SIG-M5 (cell line): ENCODE results near the gene EPB41L5.
A peak's percentile ranks its signal among the peaks of the same experiment; 100 is the strongest.
"Not testable (repeated sequence)": the region's sequence is repeated elsewhere in the genome, so short reads cannot be mapped to it uniquely, and the experiment has no call there.

Source experiments
- DNase-seq: peaks from one replicate; lab custom pipeline; 2025; lab: John Stamatoyannopoulos, UW

Gene EPB41L5

GRCh38 chr2:120141300-120142069 lies 128.6 kb downstream of the EPB41L5 start:
- DNase-seq, result no peak

DNA sequence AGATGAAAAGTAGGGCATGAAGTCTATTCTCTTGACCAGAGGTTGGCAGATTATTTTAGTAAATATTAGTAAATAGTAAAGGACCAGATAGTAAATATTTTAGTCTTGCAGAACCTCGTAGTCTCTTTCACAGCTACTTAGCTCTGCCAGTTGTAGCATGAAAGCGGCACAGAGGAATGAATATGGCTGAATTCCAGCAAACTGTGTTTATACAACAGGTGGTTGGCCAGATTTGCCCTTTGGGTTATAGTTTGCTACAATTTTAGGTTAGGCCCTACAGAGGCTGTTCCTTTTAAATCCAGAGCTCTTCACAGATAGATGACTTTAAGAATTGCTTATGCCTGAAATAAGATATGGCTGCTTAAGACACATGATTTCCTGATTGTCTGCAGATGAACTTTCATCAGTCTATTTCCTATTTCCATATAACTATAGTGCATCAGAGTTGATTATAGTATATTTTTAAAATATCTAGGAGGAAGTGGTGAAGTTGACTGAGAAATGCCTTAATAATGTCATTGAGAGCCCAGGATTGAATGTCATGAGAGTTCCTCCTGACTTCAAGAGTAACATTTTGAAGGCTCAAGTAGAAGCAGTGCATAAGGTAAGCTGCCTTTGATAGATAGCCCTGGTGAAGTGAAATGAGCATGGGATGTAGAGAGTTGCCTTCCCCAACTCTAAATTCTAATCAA lies 129.8 kb downstream of the EPB41L5 start:
- no peak for DNase-seq

DNA sequence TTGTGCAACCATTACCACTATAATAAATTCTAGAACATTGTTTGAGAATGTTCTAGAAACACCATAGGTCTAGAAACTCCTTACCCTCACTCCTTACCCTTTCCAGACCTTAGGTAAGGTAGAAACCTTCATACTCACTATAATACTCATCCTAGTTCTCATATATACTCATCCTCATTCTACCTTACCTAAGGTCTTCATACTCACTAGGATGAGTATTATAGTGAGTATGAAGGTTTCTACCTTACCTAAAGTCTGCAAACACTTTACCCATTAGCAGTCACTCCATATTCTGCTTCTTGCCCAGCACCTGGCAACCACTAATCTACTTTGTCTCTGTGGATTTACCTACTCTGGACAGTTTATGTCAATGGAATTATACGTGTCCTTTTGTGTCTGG lies 135.4 kb downstream of the EPB41L5 start:
- no peak for DNase-seq

- DNase-seq, result no peak
These were observed 135.8 kb downstream of the EPB41L5 start for GRCh38 chr2:120148669-120149068.

DNA sequence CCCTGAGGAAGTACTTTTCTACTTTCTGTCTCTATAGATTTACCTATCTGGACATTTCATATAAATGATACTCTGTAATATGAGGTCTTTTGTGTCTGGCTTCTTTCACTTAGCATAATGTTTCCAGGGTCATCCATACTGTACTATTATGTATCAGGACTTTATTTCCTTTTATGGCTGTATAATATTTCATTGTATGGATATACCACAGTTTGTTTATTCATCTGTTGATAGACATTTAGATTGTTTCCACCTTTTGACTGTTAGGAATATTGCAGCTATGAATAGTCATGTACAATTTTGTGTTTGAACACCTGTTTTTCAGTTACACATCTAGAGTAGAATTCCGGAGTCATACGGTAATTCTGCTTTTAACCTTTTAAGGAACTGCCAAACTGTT lies 136.5 kb downstream of the EPB41L5 start:
- DNase-seq, result no peak

GRCh38 chr2:120150040-120150482 lies 137.2 kb downstream of the EPB41L5 start:
- DNase-seq, result no peak

- DNase-seq, result no peak
These were observed 142.4 kb downstream of the EPB41L5 start for GRCh38 chr2:120155308-120155707.

GRCh38 chr2:120158658-120159057 lies 145.8 kb downstream of the EPB41L5 start:
- not testable (repeated sequence) for DNase-seq

DNA sequence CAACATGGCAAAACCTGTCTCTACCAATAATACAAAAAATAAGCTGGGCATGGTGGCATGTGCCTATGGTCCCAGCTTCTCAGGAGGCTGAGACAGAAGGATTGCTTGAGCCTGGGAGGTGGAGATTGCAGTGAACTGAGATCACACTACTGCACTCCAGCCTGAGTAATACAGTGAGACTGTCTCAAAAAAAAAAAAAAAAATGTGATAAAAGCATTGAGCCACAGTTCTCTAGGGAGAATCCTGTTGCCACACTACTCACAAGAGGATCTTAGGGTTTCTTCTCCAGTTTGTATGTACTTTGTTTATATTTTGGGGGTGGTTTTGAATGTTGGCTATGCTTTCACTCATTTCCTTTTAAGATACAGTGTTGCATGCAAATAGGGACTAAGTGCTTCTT lies 148.3 kb downstream of the EPB41L5 start:
- DNase-seq, result no peak

DNA sequence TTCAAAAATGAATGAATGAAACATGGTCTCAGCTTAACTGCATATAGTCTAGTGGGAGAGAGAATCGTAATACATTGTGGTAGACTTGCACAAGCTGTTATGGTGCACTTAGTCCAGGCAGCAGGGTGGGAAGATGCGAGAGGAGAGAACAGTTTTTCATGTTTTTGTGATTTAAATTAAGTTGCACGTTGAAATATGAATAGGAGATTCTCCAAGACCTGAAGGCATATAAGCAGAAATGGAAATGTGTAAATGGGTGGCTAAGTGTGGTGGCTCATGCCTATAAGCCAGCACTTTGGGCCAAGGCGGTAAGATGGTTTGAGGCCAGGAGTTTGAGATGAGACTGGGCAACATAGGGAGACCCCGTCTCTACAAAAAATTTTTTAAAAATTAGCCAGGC lies 149.8 kb downstream of the EPB41L5 start:
- DNase-seq, result no peak

GRCh38 chr2:120167272-120167671 lies 154.4 kb downstream of the EPB41L5 start:
- DNase-seq, result no peak

- DNase-seq, result no peak
These were observed 156.1 kb downstream of the EPB41L5 start for GRCh38 chr2:120169020-120169419.

DNA sequence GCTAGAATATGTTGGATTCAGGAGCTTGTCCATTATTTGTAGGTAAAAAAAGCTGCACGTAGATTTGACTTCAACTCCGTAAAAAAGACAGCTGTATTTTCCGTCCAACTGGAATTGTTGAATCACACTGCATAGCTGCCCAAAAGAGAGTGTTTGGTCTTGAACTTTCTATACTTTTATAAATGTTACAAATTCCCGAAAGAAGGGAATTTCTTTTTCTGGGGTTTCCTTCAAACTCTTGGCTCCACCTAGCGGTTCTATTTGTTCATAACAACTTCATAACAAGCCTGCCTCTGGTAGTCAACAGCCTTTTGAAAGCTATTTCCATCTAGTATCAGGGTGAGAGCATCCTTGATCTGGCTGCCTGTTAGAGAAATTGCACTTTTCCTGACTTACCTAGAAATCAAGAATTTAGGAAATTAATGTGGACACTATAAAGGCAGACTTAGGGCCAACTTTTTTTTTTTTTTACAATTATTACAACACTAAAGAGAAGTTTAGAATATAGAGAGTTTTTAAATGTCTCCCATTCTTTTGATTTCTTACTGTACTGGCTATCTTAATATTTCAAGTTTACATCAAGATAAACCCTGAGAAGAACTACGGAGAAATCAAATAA lies 162.2 kb downstream of the EPB41L5 start:
- no peak for DNase-seq

- no peak for DNase-seq
These were observed 163.6 kb downstream of the EPB41L5 start for GRCh38 chr2:120176526-120176925.

DNA sequence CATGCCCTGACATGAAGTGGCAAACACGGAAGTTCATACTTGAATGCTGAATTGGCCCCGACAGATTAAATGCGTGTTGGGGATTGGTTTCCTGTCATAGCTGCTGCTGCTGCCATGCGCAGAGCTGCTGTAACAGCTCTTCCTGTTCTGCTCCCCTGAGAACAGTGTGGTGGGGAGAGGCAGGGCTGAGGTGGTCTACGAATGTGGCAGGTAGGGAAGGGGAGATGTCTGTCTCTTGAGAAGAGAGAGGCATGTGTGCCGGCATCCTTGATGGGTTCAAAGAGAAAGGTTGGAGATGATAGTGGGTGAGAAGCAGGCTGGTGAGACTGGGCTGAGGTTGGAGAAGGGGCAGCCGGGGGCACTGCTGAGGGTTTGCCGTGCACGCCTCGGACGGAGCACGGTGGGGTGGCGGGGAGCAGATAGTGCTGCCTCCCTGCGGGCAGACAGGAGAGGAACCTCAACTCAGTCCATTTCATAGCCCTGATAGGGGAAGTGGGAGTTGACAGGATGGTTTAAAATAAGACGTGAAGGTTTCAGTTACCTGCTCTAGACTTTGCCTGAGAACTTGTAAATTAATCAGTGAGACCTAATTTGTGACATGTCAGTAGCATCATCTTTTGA lies 164.2 kb downstream of the EPB41L5 start:
- DNase-seq, result peak; percentile 36

DNA sequence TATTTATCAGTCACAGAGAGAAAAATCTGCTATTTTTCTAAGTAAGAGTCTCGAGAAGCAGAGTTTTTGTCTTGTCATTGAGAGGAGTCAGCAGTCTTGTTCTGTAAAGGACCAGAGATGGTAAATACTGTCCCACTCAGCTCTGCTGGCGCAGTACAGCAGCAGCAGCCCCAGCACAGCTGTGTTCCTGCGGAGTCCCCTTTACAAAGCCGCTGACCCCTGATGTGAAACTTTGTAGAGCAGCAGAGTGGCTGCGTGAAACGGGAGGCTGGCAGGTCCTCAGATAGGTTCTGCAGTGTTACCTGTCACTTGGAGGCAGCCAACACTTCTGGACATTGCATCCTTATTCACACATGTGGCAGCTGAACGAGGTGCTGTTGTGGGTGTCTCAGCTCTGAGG lies 165.1 kb downstream of the EPB41L5 start:
- no peak for DNase-seq

DNA sequence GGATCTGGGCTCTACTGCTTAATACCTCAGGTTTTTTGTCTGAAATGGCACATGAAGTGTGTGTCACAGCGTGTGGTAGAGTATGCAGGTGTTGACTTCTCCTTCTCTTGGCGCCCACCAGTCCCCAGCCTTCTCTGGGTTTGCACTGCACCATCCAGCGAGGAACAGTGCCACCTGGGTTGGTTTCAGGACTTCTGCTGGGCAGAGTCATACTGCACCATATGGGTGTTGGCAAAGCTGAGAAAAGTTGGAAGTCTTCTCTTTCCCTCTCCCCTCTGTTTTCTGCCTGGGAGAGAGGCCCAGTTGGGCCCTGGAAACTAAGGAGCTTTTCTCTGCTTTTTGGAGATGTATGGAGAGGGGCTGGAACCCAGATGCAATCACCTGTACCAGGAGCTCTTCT lies 166.5 kb downstream of the EPB41L5 start:
- DNase-seq, result no peak

DNA sequence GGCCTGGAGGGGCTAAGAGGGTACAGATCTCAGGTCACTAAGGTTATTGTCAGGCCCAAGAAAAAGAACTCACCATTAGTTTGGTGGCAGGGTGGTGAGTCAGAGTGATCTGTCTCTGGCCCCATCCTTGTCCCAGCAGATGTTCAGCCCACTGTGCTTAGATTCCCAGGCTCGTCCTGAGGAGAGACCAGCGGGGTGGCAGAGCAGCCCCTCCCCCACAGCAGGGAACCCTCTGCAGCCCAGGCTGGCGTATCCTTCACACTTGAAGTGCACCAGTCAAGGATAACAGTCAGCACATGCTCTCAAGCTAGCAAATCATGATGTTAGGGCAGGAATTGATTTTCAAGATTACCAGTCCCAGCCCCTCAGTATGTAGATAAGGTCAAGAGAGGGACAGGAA lies 167.2 kb downstream of the EPB41L5 start:
- no peak for DNase-seq

- DNase-seq, result no peak
These were observed 169.2 kb downstream of the EPB41L5 start for GRCh38 chr2:120182019-120182560.

DNA sequence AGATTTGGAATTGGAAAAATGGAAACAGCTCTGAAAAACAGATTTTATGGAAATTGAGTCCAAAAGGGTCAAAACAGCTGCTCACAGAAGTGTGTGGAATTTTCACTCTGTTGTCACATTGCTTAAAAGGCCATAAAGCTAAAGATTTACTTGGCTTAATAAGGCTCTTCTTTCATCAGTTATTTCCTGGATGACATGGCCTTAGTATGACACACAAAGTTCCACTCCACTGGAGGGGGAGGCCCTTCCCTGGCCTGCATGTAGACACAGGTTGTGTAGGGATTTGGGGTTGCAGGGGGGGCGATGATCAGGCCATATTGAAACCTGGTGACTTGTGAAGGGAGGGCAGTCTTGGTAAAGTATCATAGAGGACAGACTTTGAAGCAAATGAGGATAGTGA lies 176.3 kb downstream of the EPB41L5 start:
- DNase-seq, result no peak

DNA sequence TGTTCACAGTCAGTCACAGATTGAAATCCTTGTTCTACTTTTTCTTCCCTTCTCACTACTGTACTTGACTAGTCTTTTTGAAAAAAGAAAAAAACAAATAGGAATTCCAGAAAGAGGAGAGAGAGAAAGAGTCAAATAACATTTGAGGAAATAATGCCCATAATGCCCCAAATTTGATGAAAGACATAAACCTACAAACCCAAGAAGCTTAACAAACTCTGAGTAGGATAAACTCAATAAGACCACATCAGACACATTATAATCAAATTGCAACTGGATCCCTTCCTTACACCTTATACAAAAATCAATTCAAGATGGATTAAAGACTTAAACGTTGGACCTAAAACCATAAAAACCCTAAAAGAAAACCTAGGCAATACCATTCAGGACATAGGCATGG lies 179.4 kb downstream of the EPB41L5 start:
- no peak for DNase-seq

DNA sequence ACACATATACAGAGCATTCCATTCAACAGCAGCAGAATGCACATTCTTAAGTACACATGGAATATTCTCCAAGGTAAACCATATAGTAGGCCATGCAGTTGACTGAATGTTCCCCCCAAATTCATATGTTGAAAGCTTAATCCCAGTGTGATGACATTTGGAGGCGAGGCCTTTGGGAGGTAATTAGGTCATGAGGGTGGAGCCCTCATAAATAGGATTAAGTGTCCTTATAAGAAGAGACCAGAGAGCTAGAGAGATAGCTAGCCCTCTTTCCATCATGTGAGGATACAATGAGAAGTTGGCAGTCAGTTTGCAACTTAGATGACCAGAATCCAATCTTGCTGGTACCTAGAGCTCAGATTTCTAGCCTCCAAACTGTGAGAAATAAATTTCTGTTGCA lies 182.7 kb downstream of the EPB41L5 start:
- no peak for DNase-seq
